Thyroid gland (tissue), 4 donors: ENCODE results near the gene SUMF1.

ENCODE experiments used
- CTCF ChIP-seq, 6 experiments: fragments of 200-600 bp in 3 of 6; fragments of 450-650 bp in 3 of 6; sonication (generic) in 3 of 6; IDR thresholded peaks; one replicate each; pipeline ENCODE4 v1.5.1; 2016 to 2019; ENCODE audit warnings: antibody characterized with exemption in 6 of 6, mild to moderate bottlenecking in 2 of 6, inconsistent platforms in 1 of 6, moderate library complexity in 1 of 6
- POLR2A ChIP-seq, 2 donors: fragments of 450-650 bp; IDR thresholded peaks; one replicate each; pipeline ENCODE4 v1.6.1; 2017; ENCODE audit warnings: antibody characterized with exemption in 2 of 2, mild to moderate bottlenecking in 2 of 2, moderate library complexity in 1 of 2

- TF ChIP-seq CTCF (IDR thresholded peaks at IDR 0.05), result no peak
- TF ChIP-seq POLR2A (IDR thresholded peaks at IDR 0.05), result no peak
Observed at GRCh38 chr3:4460334-4460733, 6.7 kb downstream of the SUMF1 start.
